WTC11 (cell line): ENCODE results near the gene GIT1. TPM values are rescaled to one million over a fixed set of nuclear protein-coding genes. Genes with fewer than 3 reads are reported as not detected.

ENCODE experiments used
- ATAC-seq: fragments of 200-7000 bp; cut with Tn5 transposase; 2 replicates; pipeline ENCODE4 v1.10.0; 2021; ENCODE audit warnings: mild to moderate bottlenecking, moderate library complexity
- CTCF ChIA-PET: fragments of 300-600 bp; sonication (Branson Sonifier 250); formaldehyde crosslinking; loops from one replicate; lab custom pipeline; 2021; ENCODE audit warnings: antibody characterized with exemption; lab: Charles Lee
- POLR2A ChIA-PET: fragments of 350-600 bp; sonication (Branson Sonifier 250); formaldehyde crosslinking; loops from one replicate; lab custom pipeline; 2021; ENCODE audit warnings: antibody characterized with exemption; lab: Charles Lee
- DNase-seq: peaks from one replicate; pipeline ENCODE4 v3.0.0; 2021; ENCODE audit warnings: low spot score
- H3K27ac Mint-ChIP-seq: 2 replicates; pipeline ENCODE4 v1.8.0; 2021; ENCODE audit warnings: mixed read lengths
- H3K27me3 Mint-ChIP-seq: 2 replicates; pipeline ENCODE4 v1.8.0; 2021; ENCODE audit warnings: low read depth, mild to moderate bottlenecking, moderate library complexity, mixed read lengths
- H3K36me3 Mint-ChIP-seq: 2 replicates; pipeline ENCODE4 v1.8.0; 2021; ENCODE audit warnings: mixed read lengths
- H3K4me1 Mint-ChIP-seq: 2 replicates; pipeline ENCODE4 v1.8.0; 2022; ENCODE audit warnings: mixed read lengths
- H3K4me3 Mint-ChIP-seq: 2 replicates; pipeline ENCODE4 v1.8.0; 2021; ENCODE audit warnings: mild to moderate bottlenecking, moderate library complexity, mixed read lengths
- H3K9me3 Mint-ChIP-seq: 2 replicates; pipeline ENCODE4 v1.8.0; 2021; ENCODE audit warnings: mixed read lengths
- CDX4 ChIP-seq: fragments of 250-450 bp; sonication (Bioruptor Pico); IDR thresholded peaks from 2 replicates; pipeline ENCODE4 v1.9.0; 2021; ENCODE audit warnings: moderate library complexity, mild to moderate bottlenecking, inconsistent platforms, borderline replicate concordance
- CTCF ChIP-seq: fragments of 200-600 bp; IDR thresholded peaks from 2 replicates; pipeline ENCODE4 v1.8.0; 2022; ENCODE audit warnings: antibody characterized with exemption
- E2F1 ChIP-seq: sonication (generic); formaldehyde crosslinking; IDR thresholded peaks from 2 replicates; pipeline ENCODE4 v1.8.0; 2022; ENCODE audit warnings: mild to moderate bottlenecking, missing genetic modification reagents
- EMX1 ChIP-seq: fragments of 250-450 bp; sonication (Bioruptor Pico); IDR thresholded peaks from 2 replicates; pipeline ENCODE4 v1.8.0; 2021; ENCODE audit warnings: mild to moderate bottlenecking
- HMGA2 ChIP-seq: fragments of 250-450 bp; sonication (Bioruptor Pico); IDR thresholded peaks from 2 replicates; pipeline ENCODE4 v1.4.0; 2021; ENCODE audit warnings: mild to moderate bottlenecking, moderate library complexity
- MXD4 ChIP-seq: fragments of 250-450 bp; sonication (Bioruptor Pico); IDR thresholded peaks from 2 replicates; pipeline ENCODE4 v1.8.0; 2021; ENCODE audit warnings: mild to moderate bottlenecking, moderate library complexity, borderline replicate concordance
- NR3C1 ChIP-seq: sonication (generic); formaldehyde crosslinking; conservative IDR thresholded peaks from 2 replicates; pipeline ENCODE4 v1.8.1; 2023; ENCODE audit warnings: low read depth, mild to moderate bottlenecking, missing genetic modification reagents
- ZBTB21 ChIP-seq: sonication (generic); formaldehyde crosslinking; IDR thresholded peaks from 2 replicates; pipeline ENCODE4 v1.8.1; 2023; ENCODE audit warnings: mild to moderate bottlenecking, missing genetic modification reagents, borderline replicate concordance
- ZMAT4 ChIP-seq: fragments of 250-450 bp; sonication (Bioruptor Pico); IDR thresholded peaks from 2 replicates; pipeline ENCODE4 v1.9.0; 2021; ENCODE audit warnings: mild to moderate bottlenecking
- ZNF512 ChIP-seq: sonication (generic); formaldehyde crosslinking; IDR thresholded peaks from 2 replicates; pipeline ENCODE4 v1.8.1; 2022; ENCODE audit warnings: missing genetic modification reagents, borderline replicate concordance
- ZNF532 ChIP-seq: fragments of 250-450 bp; sonication (Bioruptor Pico); IDR thresholded peaks from 2 replicates; pipeline ENCODE4 v1.9.0; 2021; ENCODE audit warnings: mild to moderate bottlenecking, borderline replicate concordance
- total RNA-seq: library from RNA; stranded (reverse); gene quantifications from 3 replicates; pipeline ENCODE4 v1.2.3, GENCODE V29; 2021

The GIT1 gene
- total RNA-seq, 1 experiment from 2014 or later = 66.9 TPM

GRCh38 chr17:29583324-29584248, 5.9 kb downstream of the GIT1 start:
- H3K9me3 Mint-ChIP-seq = no peaks in the 10 kb centered on the region
- no peak overlapping the region for H3K4me3 Mint-ChIP-seq
- H3K27ac Mint-ChIP-seq = no peak overlapping the region
- H3K27me3 Mint-ChIP-seq = no peaks in the 10 kb centered on the region
- TF ChIP-seq E2F1 (no peak), EMX1 (CRISPR knock-in tag) (no peak), MXD4 (CRISPR knock-in tag) (no peak), ZNF512 (CRISPR knock-in tag) (no peak), ZBTB21 (CRISPR knock-in tag) (no peak)
- H3K36me3 Mint-ChIP-seq = peaks cover 29% of the 10 kb centered on the region
- H3K4me1 Mint-ChIP-seq = peaks cover 39% of the 10 kb centered on the region
- no peak for ATAC-seq
- POLR2A ChIA-PET = no interaction called here
- no peak for DNase-seq
- CTCF ChIA-PET = interaction anchor here (0.9 to 3.4 kb wide), 7 partner anchors 9 to 34 kb away, joined by 4 to 32 read pairs (median 7); partner anchors contain the start of genes ABHD15 and ANKRD13B

- H3K27me3 Mint-ChIP-seq = no peaks in the 10 kb centered on the region
- no peaks in the 10 kb centered on the region for H3K9me3 Mint-ChIP-seq
- no peak overlapping the region for H3K27ac Mint-ChIP-seq
- CTCF ChIA-PET = no interaction called here
- DNase-seq (no peak), ATAC-seq (no peak)
- POLR2A ChIA-PET = no interaction called here
- peaks cover 32% of the 10 kb centered on the region for H3K4me1 Mint-ChIP-seq
- no peak for TF ChIP-seq ZNF532
- TF ChIP-seq HMGA2 (CRISPR knock-in tag) = no peak
- no peak for TF ChIP-seq CDX4
- TF ChIP-seq CTCF = no peak
- TF ChIP-seq NR3C1 (CRISPR knock-in tag) = no peak
- no peak for TF ChIP-seq ZMAT4 (CRISPR knock-in tag)
- peaks cover 30% of the 10 kb centered on the region for H3K36me3 Mint-ChIP-seq
- H3K4me3 Mint-ChIP-seq = no peak overlapping the region
Measured at GRCh38 chr17:29582772-29583171, 6.7 kb downstream of the GIT1 start.
